ENCODE data around the gene METRN.

DNA sequence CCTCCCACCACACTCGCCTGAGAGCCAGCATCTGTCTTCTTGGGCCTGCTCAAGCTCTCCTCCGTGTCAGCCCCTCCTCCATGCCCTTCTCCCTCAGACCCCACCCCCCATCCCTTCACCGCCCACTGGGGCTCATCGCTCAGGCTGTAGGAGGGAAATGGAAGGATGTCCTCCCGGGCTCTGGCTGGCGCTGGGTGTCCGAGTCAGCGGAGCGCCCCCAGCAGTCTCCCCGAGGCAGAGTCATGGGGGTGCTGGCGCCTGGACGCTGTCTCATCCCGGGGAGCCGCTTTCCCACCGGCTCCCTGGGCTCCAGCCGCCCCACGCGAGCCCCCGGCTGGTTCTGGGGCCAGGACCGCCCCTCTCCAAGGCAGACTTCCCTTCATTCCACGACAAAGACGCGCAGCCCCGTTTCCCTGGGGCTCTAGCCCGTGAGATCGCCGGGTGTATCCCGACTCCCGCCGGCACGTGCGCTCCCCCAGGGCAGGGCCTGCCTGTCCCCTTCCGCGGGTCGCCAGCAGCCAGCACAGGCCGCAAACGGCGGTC, 5.6 kb downstream of the METRN start:
- TF ChIP-seq, protein P1, sequence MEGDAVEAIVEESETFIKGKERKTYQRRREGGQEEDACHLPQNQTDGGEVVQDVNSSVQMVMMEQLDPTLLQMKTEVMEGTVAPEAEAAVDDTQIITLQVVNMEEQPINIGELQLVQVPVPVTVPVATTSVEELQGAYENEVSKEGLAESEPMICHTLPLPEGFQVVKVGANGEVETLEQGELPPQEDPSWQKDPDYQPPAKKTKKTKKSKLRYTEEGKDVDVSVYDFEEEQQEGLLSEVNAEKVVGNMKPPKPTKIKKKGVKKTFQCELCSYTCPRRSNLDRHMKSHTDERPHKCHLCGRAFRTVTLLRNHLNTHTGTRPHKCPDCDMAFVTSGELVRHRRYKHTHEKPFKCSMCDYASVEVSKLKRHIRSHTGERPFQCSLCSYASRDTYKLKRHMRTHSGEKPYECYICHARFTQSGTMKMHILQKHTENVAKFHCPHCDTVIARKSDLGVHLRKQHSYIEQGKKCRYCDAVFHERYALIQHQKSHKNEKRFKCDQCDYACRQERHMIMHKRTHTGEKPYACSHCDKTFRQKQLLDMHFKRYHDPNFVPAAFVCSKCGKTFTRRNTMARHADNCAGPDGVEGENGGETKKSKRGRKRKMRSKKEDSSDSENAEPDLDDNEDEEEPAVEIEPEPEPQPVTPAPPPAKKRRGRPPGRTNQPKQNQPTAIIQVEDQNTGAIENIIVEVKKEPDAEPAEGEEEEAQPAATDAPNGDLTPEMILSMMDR (IDR thresholded peaks at IDR 0.05), result no peak
- TF ChIP-seq ZFX (IDR thresholded peaks at IDR 0.05; ENCODE audit: borderline replicate concordance), result no peak

Data from 22Rv1 (cell line).